Activated CD8-positive, alpha-beta T cell treated with anti-CD3 and anti-CD28 coated beads, Interleukin-2, amount 10 ng/mL, durations not matched to agents 7 days and 5 days (primary cell): Measurements from ENCODE around the gene ABCA12. TPM values are rescaled to one million over a fixed set of nuclear protein-coding genes. Genes with fewer than 3 reads are reported as not detected.

Experiments used
- ATAC-seq: fragments of 150-1000 bp; cut with Tn5 transposase; one replicate; pipeline ENCODE4 v1.10.0; 2021; ENCODE audit warnings: moderate library complexity
- CTCF ChIA-PET: fragments of 350-600 bp; sonication (Branson Sonifier 250); formaldehyde crosslinking; loops from one replicate; lab custom pipeline; 2021; ENCODE audit warnings: antibody characterized with exemption; lab: Charles Lee
- POLR2A ChIA-PET: fragments of 350-600 bp; sonication (Branson Sonifier 250); formaldehyde crosslinking; loops from one replicate; lab custom pipeline; 2021; ENCODE audit warnings: antibody characterized with exemption; lab: Charles Lee
- DNase-seq: peaks from one replicate; pipeline ENCODE4 v3.0.0-alpha.2; 2020
- H3K27ac Mint-ChIP-seq: one replicate; pipeline ENCODE4 v1.8.0; 2021; ENCODE audit warnings: mild to moderate bottlenecking, mixed read lengths
- H3K27me3 Mint-ChIP-seq: one replicate; pipeline ENCODE4 v1.8.0; 2021; ENCODE audit warnings: low read depth, mixed read lengths
- H3K36me3 Mint-ChIP-seq: one replicate; pipeline ENCODE4 v1.8.0; 2021; ENCODE audit warnings: low read depth, mixed read lengths
- H3K4me1 Mint-ChIP-seq: one replicate; pipeline ENCODE4 v1.8.0; 2021; ENCODE audit warnings: low read depth, mixed read lengths
- H3K4me3 Mint-ChIP-seq: one replicate; pipeline ENCODE4 v1.8.0; 2021; ENCODE audit warnings: mild to moderate bottlenecking, mixed read lengths
- H3K9me3 Mint-ChIP-seq: one replicate; pipeline ENCODE4 v1.8.0; 2022; ENCODE audit warnings: mixed read lengths; ENCODE audit not compliant: insufficient read depth
- total RNA-seq, 2 experiments: library from RNA; stranded (reverse); gene quantifications; one replicate each; pipeline ENCODE4 v1.2.3, GENCODE V29; 2021

ABCA12 gene
- total RNA-seq, 2 experiments from 2014 or later: not detected

GRCh38 chr2:214995409-214995808, 143.0 kb downstream of the ABCA12 start:
- DNase-seq (no peak), ATAC-seq (no peak)
- POLR2A ChIA-PET: interaction anchor here (0.5 kb wide), 1 partner anchor 92 kb away, joined by 3 read pairs; no protein-coding TSS in a partner anchor
- Mint-ChIP-seq H3K4me1 (no peaks in the 10 kb centered on the region), H3K4me3 (no peak overlapping the region), H3K9me3 (no peaks in the 10 kb centered on the region), H3K36me3 (no peaks in the 10 kb centered on the region), H3K27me3 (no peaks in the 10 kb centered on the region), H3K27ac (no peak overlapping the region)
- CTCF ChIA-PET: no interaction called here

GRCh38 chr2:214992911-214993310, 145.5 kb downstream of the ABCA12 start:
- ChIA-PET CTCF (no interaction called here), POLR2A (no interaction called here)
- Mint-ChIP-seq H3K4me1 (no peaks in the 10 kb centered on the region), H3K9me3 (no peaks in the 10 kb centered on the region), H3K27ac (no peak overlapping the region), H3K36me3 (no peaks in the 10 kb centered on the region), H3K27me3 (no peaks in the 10 kb centered on the region), H3K4me3 (no peak overlapping the region)
- DNase-seq: no peak
- ATAC-seq: no peak

- no peak for ATAC-seq
- no peaks in the 10 kb centered on the region for H3K36me3 Mint-ChIP-seq
- H3K27me3 Mint-ChIP-seq: no peaks in the 10 kb centered on the region
- no peaks in the 10 kb centered on the region for H3K9me3 Mint-ChIP-seq
- H3K27ac Mint-ChIP-seq: no peak overlapping the region
- POLR2A ChIA-PET: no interaction called here
- no peak overlapping the region for H3K4me3 Mint-ChIP-seq
- H3K4me1 Mint-ChIP-seq: no peaks in the 10 kb centered on the region
- CTCF ChIA-PET: no interaction called here
- DNase-seq: no peak
These were observed 149.2 kb downstream of the ABCA12 start for GRCh38 chr2:214989187-214989586.

- Mint-ChIP-seq H3K27ac (no peak overlapping the region), H3K36me3 (no peaks in the 10 kb centered on the region), H3K4me1 (no peaks in the 10 kb centered on the region), H3K9me3 (no peaks in the 10 kb centered on the region), H3K4me3 (no peak overlapping the region), H3K27me3 (no peaks in the 10 kb centered on the region)
- ChIA-PET CTCF (no interaction called here), POLR2A (no interaction called here)
- no peak for DNase-seq
- no peak for ATAC-seq
These were observed 151.2 kb downstream of the ABCA12 start for GRCh38 chr2:214987261-214987660.

- H3K4me1 Mint-ChIP-seq: no peaks in the 10 kb centered on the region
- no peaks in the 10 kb centered on the region for H3K36me3 Mint-ChIP-seq
- no peak overlapping the region for H3K27ac Mint-ChIP-seq
- no peaks in the 10 kb centered on the region for H3K27me3 Mint-ChIP-seq
- ATAC-seq (no peak), DNase-seq (no peak)
- no peaks in the 10 kb centered on the region for H3K9me3 Mint-ChIP-seq
- CTCF ChIA-PET: no interaction called here
- no peak overlapping the region for H3K4me3 Mint-ChIP-seq
- POLR2A ChIA-PET: no interaction called here
These were observed 152.8 kb downstream of the ABCA12 start for GRCh38 chr2:214985619-214986018.

- Mint-ChIP-seq H3K4me1 (no peaks in the 10 kb centered on the region), H3K9me3 (peaks cover 4% of the 10 kb centered on the region), H3K4me3 (no peak overlapping the region), H3K27ac (no peak overlapping the region), H3K27me3 (no peaks in the 10 kb centered on the region), H3K36me3 (no peaks in the 10 kb centered on the region)
- POLR2A ChIA-PET: no interaction called here
- CTCF ChIA-PET: no interaction called here
- ATAC-seq (no peak), DNase-seq (no peak)
These were observed 172.0 kb downstream of the ABCA12 start for GRCh38 chr2:214966420-214966819.

GRCh38 chr2:214960677-214961076, 177.7 kb downstream of the ABCA12 start:
- Mint-ChIP-seq H3K36me3 (no peaks in the 10 kb centered on the region), H3K27ac (no peak overlapping the region), H3K27me3 (no peaks in the 10 kb centered on the region), H3K4me1 (no peaks in the 10 kb centered on the region), H3K4me3 (no peak overlapping the region), H3K9me3 (peaks cover 4% of the 10 kb centered on the region)
- ATAC-seq (no peak), DNase-seq (no peak)
- ChIA-PET POLR2A (no interaction called here), CTCF (no interaction called here)

GRCh38 chr2:214946949-214947348, 191.5 kb downstream of the ABCA12 start:
- POLR2A ChIA-PET: no interaction called here
- Mint-ChIP-seq H3K36me3 (no peaks in the 10 kb centered on the region), H3K4me1 (no peaks in the 10 kb centered on the region), H3K27ac (no peak overlapping the region), H3K27me3 (no peaks in the 10 kb centered on the region), H3K9me3 (no peaks in the 10 kb centered on the region), H3K4me3 (no peak overlapping the region)
- DNase-seq: no peak
- CTCF ChIA-PET: no interaction called here
- ATAC-seq: no peak

- ATAC-seq: no peak
- no peaks in the 10 kb centered on the region for H3K4me1 Mint-ChIP-seq
- H3K27me3 Mint-ChIP-seq: no peaks in the 10 kb centered on the region
- no peaks in the 10 kb centered on the region for H3K9me3 Mint-ChIP-seq
- ChIA-PET CTCF (no interaction called here), POLR2A (no interaction called here)
- no peak for DNase-seq
- no peaks in the 10 kb centered on the region for H3K36me3 Mint-ChIP-seq
- no peak overlapping the region for H3K27ac Mint-ChIP-seq
- no peak overlapping the region for H3K4me3 Mint-ChIP-seq
These were observed 204.4 kb downstream of the ABCA12 start for GRCh38 chr2:214934006-214934405.

GRCh38 chr2:214904634-214905033, 233.8 kb downstream of the ABCA12 start:
- H3K9me3 Mint-ChIP-seq: no peaks in the 10 kb centered on the region
- no peak for ATAC-seq
- no peaks in the 10 kb centered on the region for H3K27me3 Mint-ChIP-seq
- DNase-seq: no peak
- ChIA-PET CTCF (no interaction called here), POLR2A (no interaction called here)
- no peak overlapping the region for H3K4me3 Mint-ChIP-seq
- no peaks in the 10 kb centered on the region for H3K4me1 Mint-ChIP-seq
- no peak overlapping the region for H3K27ac Mint-ChIP-seq
- H3K36me3 Mint-ChIP-seq: no peaks in the 10 kb centered on the region

GRCh38 chr2:214904176-214904575, 234.2 kb downstream of the ABCA12 start:
- H3K27me3 Mint-ChIP-seq: no peaks in the 10 kb centered on the region
- ChIA-PET CTCF (no interaction called here), POLR2A (no interaction called here)
- no peaks in the 10 kb centered on the region for H3K36me3 Mint-ChIP-seq
- no peaks in the 10 kb centered on the region for H3K4me1 Mint-ChIP-seq
- no peak for ATAC-seq
- H3K9me3 Mint-ChIP-seq: no peaks in the 10 kb centered on the region
- H3K4me3 Mint-ChIP-seq: no peak overlapping the region
- DNase-seq: no peak
- no peak overlapping the region for H3K27ac Mint-ChIP-seq

- Mint-ChIP-seq H3K4me3 (no peak overlapping the region), H3K36me3 (no peaks in the 10 kb centered on the region), H3K27me3 (no peaks in the 10 kb centered on the region), H3K9me3 (no peaks in the 10 kb centered on the region), H3K27ac (no peak overlapping the region), H3K4me1 (no peaks in the 10 kb centered on the region)
- ChIA-PET CTCF (no interaction called here), POLR2A (no interaction called here)
- ATAC-seq (no peak), DNase-seq (no peak)
These were observed 236.1 kb downstream of the ABCA12 start for GRCh38 chr2:214902286-214902685.

GRCh38 chr2:214899751-214900150, 238.7 kb downstream of the ABCA12 start:
- H3K27ac Mint-ChIP-seq: no peak overlapping the region
- ChIA-PET POLR2A (no interaction called here), CTCF (no interaction called here)
- H3K27me3 Mint-ChIP-seq: no peaks in the 10 kb centered on the region
- H3K9me3 Mint-ChIP-seq: no peaks in the 10 kb centered on the region
- H3K4me1 Mint-ChIP-seq: no peaks in the 10 kb centered on the region
- H3K36me3 Mint-ChIP-seq: no peaks in the 10 kb centered on the region
- H3K4me3 Mint-ChIP-seq: no peak overlapping the region
- DNase-seq: no peak
- no peak for ATAC-seq
